GM18858 (cell line): ENCODE data around the gene C1orf122.
A peak's percentile ranks its signal among the peaks of the same experiment; 100 is the strongest.
"Not testable (repeated sequence)": the region's sequence is repeated elsewhere in the genome, so short reads cannot be mapped to it uniquely, and the experiment has no call there.

Source experiments
- ATAC-seq: cut with Tn5 transposase; IDR thresholded peaks from one replicate; pipeline ENCODE4 v1.9.1; 2021; ENCODE audit not compliant: unreplicated experiment

C1orf122 gene

GRCh38 chr1:37807555-37808368, at the start of gene C1orf122, which contains the start of gene YRDC:
TSS of gene C1orf122 (plus strand) at chr1:37807790. CDS start at chr1:37808405, 615 bp downstream.
TSS of gene YRDC (minus strand) at chr1:37808208. CDS start at chr1:37808180, 28 bp downstream.
- peak; percentile 57 for ATAC-seq

- ATAC-seq, result no peak
Observed at GRCh38 chr1:37759451-37759850, 48.1 kb upstream of the C1orf122 start.

- ATAC-seq, result no peak
Observed at GRCh38 chr1:37761416-37762095, 46.0 kb upstream of the C1orf122 start.

- no peak for ATAC-seq
Observed at GRCh38 chr1:37762516-37762915, 45.1 kb upstream of the C1orf122 start.

GRCh38 chr1:37763791-37764413, 43.7 kb upstream of the C1orf122 start:
- no peak for ATAC-seq

GRCh38 chr1:37764414-37764825, 43.2 kb upstream of the C1orf122 start:
- ATAC-seq, result no peak

GRCh38 chr1:37764888-37765441, 42.6 kb upstream of the C1orf122 start, which contains the start of gene EPHA10:
TSS of gene EPHA10 (minus strand) at chr1:37765120. CDS start at chr1:37765066, 54 bp downstream.
- no peak for ATAC-seq

- no peak for ATAC-seq
Observed at GRCh38 chr1:37765916-37766664, 41.5 kb upstream of the C1orf122 start.

GRCh38 chr1:37767488-37767887, 40.1 kb upstream of the C1orf122 start:
- no peak for ATAC-seq

- ATAC-seq, result not testable (repeated sequence)
Observed at GRCh38 chr1:37771440-37771839, 36.1 kb upstream of the C1orf122 start.

- no peak for ATAC-seq
Observed at GRCh38 chr1:37776946-37777516, 30.6 kb upstream of the C1orf122 start.

GRCh38 chr1:37778654-37779053, 28.9 kb upstream of the C1orf122 start:
- no peak for ATAC-seq

GRCh38 chr1:37782491-37782890, 25.1 kb upstream of the C1orf122 start:
- ATAC-seq, result no peak

GRCh38 chr1:37792943-37793686, 14.5 kb upstream of the C1orf122 start:
- ATAC-seq, result no peak

- ATAC-seq, result no peak
Observed at GRCh38 chr1:37793773-37794371, 13.7 kb upstream of the C1orf122 start, which contains the start of gene MANEAL. TSS of gene MANEAL (plus strand) at chr1:37793847. CDS start at chr1:37794183, 336 bp downstream.

- no peak for ATAC-seq
Observed at GRCh38 chr1:37794372-37795339, 12.9 kb upstream of the C1orf122 start.

GRCh38 chr1:37795340-37796125, 12.1 kb upstream of the C1orf122 start:
- no peak for ATAC-seq
